ENCODE measurements around the gene RFX8. TPM values are rescaled to one million over a fixed set of nuclear protein-coding genes. Genes with fewer than 3 reads are reported as not detected.
"Not testable (repeated sequence)": the region's sequence is repeated elsewhere in the genome, so short reads cannot be mapped to it uniquely, and the experiment has no call there.

Gene RFX8
- total RNA-seq, result not detected
- long read RNA-seq, result 0 reads

- intact Hi-C loops (cut with DNase I), result no loop called here
- ATAC-seq, result peak; percentile 27 to 59
- no peak for DNase-seq
Measured at GRCh38 chr2:101474731-101475384, at the start of gene RFX8. RFX8 (minus strand) TSS chr2:101475112; CDS start chr2:101466848, 8,264 bp downstream.

DNA sequence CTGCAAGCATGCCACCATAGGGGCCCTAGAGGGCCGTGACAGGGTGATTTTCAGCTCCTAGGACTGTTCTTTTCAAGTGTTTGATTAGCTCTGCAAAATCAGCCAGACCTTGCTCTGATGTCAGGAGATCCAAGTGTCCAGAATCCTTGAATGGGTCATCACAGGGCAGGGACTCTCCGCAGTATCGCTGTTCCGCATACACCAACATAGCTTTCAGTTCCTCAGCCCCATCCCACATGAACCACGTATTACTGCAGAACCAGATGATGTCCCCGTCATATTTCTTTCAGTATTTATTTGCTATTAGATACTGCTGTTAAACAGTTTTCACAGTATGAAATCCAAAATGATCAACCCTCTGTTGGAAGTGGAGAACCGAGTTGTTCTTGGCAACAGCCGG is 46.6 kb upstream of the RFX8 start:
- ATAC-seq, result no peak
- no peak for DNase-seq
- intact Hi-C loops (cut with DNase I), result no loop called here

- ATAC-seq, result no peak
- DNase-seq, result no peak
- intact Hi-C loops (cut with DNase I), result no loop called here
Measured at GRCh38 chr2:101520246-101520645, 45.3 kb upstream of the RFX8 start.

DNA sequence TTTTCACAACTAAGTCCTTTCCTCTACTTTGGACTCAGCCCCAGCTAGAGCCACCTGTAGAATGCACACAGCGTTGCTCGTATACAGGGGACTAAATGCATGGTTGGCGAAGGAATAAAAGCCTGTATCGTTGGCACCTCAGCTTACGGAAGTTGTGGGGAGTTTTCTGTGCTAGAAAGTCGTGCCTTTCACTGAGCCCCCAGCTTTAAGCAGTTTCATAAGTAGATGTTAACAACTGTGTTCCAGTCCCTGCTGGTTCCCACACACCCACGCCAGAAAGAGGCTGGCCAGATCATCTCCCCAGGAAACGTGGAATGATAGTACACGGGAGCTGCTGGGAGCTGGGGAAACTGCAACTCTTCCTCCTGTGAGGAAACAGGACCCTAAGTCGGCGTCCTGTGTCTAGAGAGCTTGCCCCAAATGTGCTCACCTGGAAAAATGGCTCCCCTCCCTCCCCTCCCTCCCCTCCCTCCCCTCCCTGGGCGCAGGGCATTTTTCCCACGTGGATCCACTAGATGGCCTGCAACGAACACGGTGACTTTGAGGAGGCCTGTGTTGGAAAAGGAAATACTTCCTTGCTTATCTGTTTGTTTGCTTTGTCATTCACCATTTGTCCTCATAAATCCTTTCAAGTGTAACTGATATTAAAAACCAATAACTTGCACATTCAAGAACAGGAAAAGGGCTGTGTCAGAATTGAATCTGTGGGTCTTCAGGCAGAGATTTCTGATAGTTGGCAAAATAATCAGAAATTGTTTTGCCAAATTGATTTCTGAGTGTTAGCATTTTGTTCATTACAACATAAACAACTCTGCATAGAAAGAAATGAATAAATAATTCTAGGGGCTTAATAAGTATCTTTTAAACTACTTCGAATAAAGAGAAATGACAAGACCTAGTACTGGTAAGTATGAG is 43.9 kb upstream of the RFX8 start:
- ATAC-seq, result peak; percentile 66 to 86
- intact Hi-C loops (cut with DNase I), result loop anchor here (5.0 kb wide), 2 partner anchors 178 to 313 kb away; partner anchors contain the start of gene MAP4K4 (in 1 of the 2)
- peak; percentile 34 for DNase-seq

GRCh38 chr2:101517758-101518271 is 42.9 kb upstream of the RFX8 start:
- intact Hi-C loops (cut with DNase I), result loop anchor here (5.0 kb wide), 2 partner anchors 179 to 314 kb away; partner anchors contain the start of gene MAP4K4 (in 1 of the 2)
- DNase-seq (no peak), ATAC-seq (peak in 1 of 2 donors; percentile 45)

GRCh38 chr2:101516823-101517690 is 42.1 kb upstream of the RFX8 start:
- intact Hi-C loops (cut with DNase I), result loop anchor here (5.0 kb wide), 2 partner anchors 180 to 315 kb away; partner anchors contain the start of gene MAP4K4 (in 1 of the 2)
- DNase-seq (no peak), ATAC-seq (peak in 1 of 2 donors; percentile 55)

- DNase-seq, result no peak
- no peak for ATAC-seq
Measured at GRCh38 chr2:101516349-101516748, 41.4 kb upstream of the RFX8 start.

DNA sequence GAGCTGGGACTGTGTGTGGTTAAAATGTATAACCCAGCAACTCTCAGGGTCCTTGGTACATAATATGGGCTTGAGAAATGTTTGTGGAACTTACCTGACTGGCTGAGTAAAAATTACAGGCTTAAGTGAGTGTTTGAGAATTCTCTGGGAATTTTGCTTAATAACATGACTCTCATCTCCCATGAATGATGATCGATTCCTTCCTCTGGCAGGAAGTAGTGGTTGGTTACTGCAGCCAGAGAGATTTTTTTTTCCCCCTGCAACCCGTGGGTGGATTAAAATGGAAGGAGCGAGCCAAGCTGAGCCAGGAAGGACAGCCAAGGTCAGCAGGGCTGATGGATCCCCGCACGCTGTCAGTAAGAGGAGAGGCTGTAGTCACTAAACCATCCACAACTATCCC is 40.6 kb upstream of the RFX8 start:
- peak; percentile 61 to 78 for ATAC-seq
- peak; percentile 50 for DNase-seq
- intact Hi-C loops (cut with DNase I), result loop anchor here (5.0 kb wide), 2 partner anchors 182 to 317 kb away; partner anchors contain the start of gene MAP4K4 (in 1 of the 2)

More at GRCh38 chr2:101516349-101516748, 41.4 kb upstream of the RFX8 start:
- intact Hi-C loops (cut with DNase I), result loop anchor here (5.0 kb wide), 2 partner anchors 181 to 316 kb away; partner anchors contain the start of gene MAP4K4 (in 1 of the 2)

DNA sequence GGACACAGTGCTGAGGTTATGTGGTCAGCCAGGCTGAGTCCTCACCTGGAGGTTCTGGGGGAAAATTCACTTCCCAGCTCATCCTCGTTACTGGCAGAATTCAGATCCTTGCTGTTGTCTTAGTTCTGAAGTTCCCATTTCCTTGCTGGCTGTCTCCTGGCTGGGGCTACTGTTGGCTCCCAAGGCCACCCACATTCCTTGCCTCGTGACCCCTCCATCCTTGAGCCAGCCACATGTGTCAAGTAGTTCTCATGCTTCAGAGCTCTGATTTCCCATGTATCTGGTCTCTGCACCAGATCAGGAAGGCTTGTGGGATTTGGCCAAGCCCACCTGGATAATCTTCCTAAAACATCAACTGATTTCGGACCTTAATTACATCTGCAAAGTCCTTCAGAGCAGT is 38.1 kb upstream of the RFX8 start:
- ATAC-seq (no peak), DNase-seq (no peak)
- intact Hi-C loops (cut with DNase I), result no loop called here

GRCh38 chr2:101511381-101511780 is 36.5 kb upstream of the RFX8 start:
- intact Hi-C loops (cut with DNase I), result no loop called here
- no peak for ATAC-seq
- no peak for DNase-seq

- intact Hi-C loops (cut with DNase I), result no loop called here
Measured at GRCh38 chr2:101509499-101510284, 34.8 kb upstream of the RFX8 start.

GRCh38 chr2:101508636-101509035 is 33.7 kb upstream of the RFX8 start:
- intact Hi-C loops (cut with DNase I), result no loop called here
- DNase-seq (no peak), ATAC-seq (no peak)

More at GRCh38 chr2:101509499-101510284, 34.8 kb upstream of the RFX8 start:
- ATAC-seq (peak; percentile 22 to 57), DNase-seq (no peak)

- DNase-seq; ATAC-seq; intact Hi-C loops (cut with DNase I): not testable (repeated sequence)
Measured at GRCh38 chr2:101505276-101505675, 30.4 kb upstream of the RFX8 start.

DNA sequence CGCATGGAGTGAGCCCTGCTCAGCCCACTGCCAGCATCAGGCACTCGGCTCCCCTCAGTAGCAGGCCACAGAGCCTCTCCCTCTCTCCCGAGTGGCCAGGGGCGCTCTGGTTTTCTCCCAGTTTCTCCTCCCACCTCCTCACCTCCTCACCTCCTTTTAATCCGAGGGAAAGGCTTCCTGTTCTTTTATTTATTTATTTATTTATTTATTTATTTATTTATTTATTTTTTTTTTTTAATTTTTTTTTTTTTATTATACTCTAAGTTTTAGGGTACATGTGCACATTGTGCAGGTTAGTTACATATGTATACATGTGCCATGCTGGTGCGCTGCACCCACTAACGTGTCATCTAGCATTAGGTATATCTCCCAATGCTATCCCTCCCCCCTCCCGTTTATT is 29.8 kb upstream of the RFX8 start:
- DNase-seq; ATAC-seq; intact Hi-C loops (cut with DNase I): not testable (repeated sequence)

- DNase-seq (no peak), ATAC-seq (no peak)
- intact Hi-C loops (cut with DNase I), result no loop called here
Measured at GRCh38 chr2:101502095-101502494, 27.2 kb upstream of the RFX8 start.

DNA sequence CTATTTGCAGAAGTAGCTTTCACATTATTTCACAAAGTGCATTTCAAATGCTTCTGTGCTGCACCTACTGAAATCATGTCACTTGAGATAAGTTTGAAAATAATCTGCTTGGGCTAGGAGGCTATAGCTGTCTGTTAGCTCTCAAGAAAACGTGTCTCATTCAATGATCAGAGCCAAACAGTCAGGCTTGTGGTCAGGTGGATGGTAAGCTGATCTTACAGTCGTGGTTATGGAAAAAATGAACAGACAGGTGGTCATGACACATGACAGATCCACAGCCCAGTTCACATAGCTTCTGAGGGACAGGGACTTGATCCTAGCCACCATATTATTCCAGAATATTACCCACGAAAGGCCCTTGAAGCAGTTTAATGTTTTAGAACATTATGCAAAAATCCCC is 26.5 kb upstream of the RFX8 start:
- no peak for DNase-seq
- ATAC-seq, result peak; percentile 19 to 25
- intact Hi-C loops (cut with DNase I), result no loop called here

GRCh38 chr2:101500860-101501259 is 25.9 kb upstream of the RFX8 start:
- intact Hi-C loops (cut with DNase I), result no loop called here
- peak; percentile 47 to 77 for ATAC-seq
- DNase-seq, result no peak

GRCh38 chr2:101500180-101500579 is 25.3 kb upstream of the RFX8 start:
- ATAC-seq (no peak), DNase-seq (no peak)
- intact Hi-C loops (cut with DNase I), result no loop called here
